Calu3 (cell line): ENCODE data around the gene ZNF174. TPM values are rescaled to one million over a fixed set of nuclear protein-coding genes. Genes with fewer than 3 reads are reported as not detected.
A peak's percentile ranks its signal among the peaks of the same experiment; 100 is the strongest.

ENCODE experiments used
- BruUV-seq: library from RNA; stranded (reverse); fragments of 400-500 nt; replicated peaks from 2 replicates; lab custom pipeline; 2021; lab: Mats Ljungman, UMichigan
- CTCF ChIA-PET: fragments of 300-600 bp; sonication (Branson Sonifier 250); formaldehyde crosslinking; loops from one replicate; lab custom pipeline; 2022; ENCODE audit warnings: antibody characterized with exemption; lab: Charles Lee
- DNase-seq: peaks from one replicate; pipeline ENCODE4 v3.0.0; 2022
- H3K27ac Mint-ChIP-seq: one replicate; pipeline ENCODE4 v1.8.0; 2022; ENCODE audit warnings: mixed read lengths; ENCODE audit not compliant: unreplicated experiment
- H3K27me3 Mint-ChIP-seq: one replicate; pipeline ENCODE4 v1.8.0; 2022; ENCODE audit warnings: mixed read lengths; ENCODE audit not compliant: unreplicated experiment
- H3K36me3 Mint-ChIP-seq: one replicate; pipeline ENCODE4 v1.8.0; 2022; ENCODE audit warnings: mild to moderate bottlenecking, moderate library complexity, mixed read lengths; ENCODE audit not compliant: insufficient read depth, unreplicated experiment
- H3K4me1 Mint-ChIP-seq: one replicate; pipeline ENCODE4 v1.8.0; 2022; ENCODE audit warnings: mild to moderate bottlenecking, low read depth, mixed read lengths; ENCODE audit not compliant: unreplicated experiment
- H3K4me3 Mint-ChIP-seq: one replicate; pipeline ENCODE4 v1.8.0; 2022; ENCODE audit warnings: mild to moderate bottlenecking, low read depth, moderate library complexity, mixed read lengths; ENCODE audit not compliant: unreplicated experiment
- H3K9me3 Mint-ChIP-seq: one replicate; pipeline ENCODE4 v1.8.0; 2022; ENCODE audit warnings: low read depth, mixed read lengths; ENCODE audit not compliant: unreplicated experiment
- CTCF ChIP-seq: fragments of 200-600 bp; IDR thresholded peaks from one replicate; pipeline ENCODE4 v1.8.0; 2022; ENCODE audit warnings: antibody characterized with exemption; ENCODE audit not compliant: unreplicated experiment
- intact Hi-C: fragments of 100-400 bp; cut with micrococcal nuclease; formaldehyde crosslinking; loops from one replicate; pipeline ENCODE4 v1.10.0; 2022; ENCODE audit not compliant: unreplicated experiment
- total RNA-seq: library from RNA; stranded (reverse); gene quantifications from 2 replicates; pipeline ENCODE4 v1.2.3, GENCODE V29; 2022

Gene ZNF174
- total RNA-seq, 1 experiment from 2014 or later, result 13.8 TPM

- no TSS peak for BruUV-seq
- H3K27me3 Mint-ChIP-seq, result no peaks in the 10 kb centered on the region
- no peak overlapping the region for H3K4me3 Mint-ChIP-seq
- no peak for DNase-seq
- TF ChIP-seq CTCF, result no peak
- intact Hi-C loops, result no loop called here
- no peak overlapping the region for H3K27ac Mint-ChIP-seq
- peaks cover 27% of the 10 kb centered on the region for H3K9me3 Mint-ChIP-seq
- no peaks in the 10 kb centered on the region for H3K4me1 Mint-ChIP-seq
- H3K36me3 Mint-ChIP-seq, result peaks cover 65% of the 10 kb centered on the region
- CTCF ChIA-PET, result no interaction called here
Observed at GRCh38 chr16:3389663-3390338, 11.2 kb upstream of the ZNF174 start.

GRCh38 chr16:3400446-3400778, 603 bp upstream of the ZNF174 start:
- CTCF ChIA-PET, result interaction anchor here (0.7 to 0.9 kb wide), 3 partner anchors 36 to 136 kb away, joined by 3 to 4 read pairs (median 3); partner anchors contain the start of gene CLUAP1
- H3K27me3 Mint-ChIP-seq, result no peaks in the 10 kb centered on the region
- TF ChIP-seq CTCF, result no peak
- BruUV-seq, result no TSS peak
- DNase-seq, result no peak
- H3K9me3 Mint-ChIP-seq, result peaks cover 16% of the 10 kb centered on the region
- peak overlapping the region; percentile 91 for H3K27ac Mint-ChIP-seq
- peaks cover 10% of the 10 kb centered on the region for H3K4me1 Mint-ChIP-seq
- peak overlapping the region; percentile 95 for H3K4me3 Mint-ChIP-seq
- intact Hi-C loops, result loop anchor here (5.0 kb wide), 1 partner anchor 57 kb away; no protein-coding TSS in a partner anchor
- peaks cover 61% of the 10 kb centered on the region for H3K36me3 Mint-ChIP-seq

- Mint-ChIP-seq H3K27ac (peak overlapping the region; percentile 91), H3K36me3 (peaks cover 56% of the 10 kb centered on the region), H3K4me1 (peaks cover 10% of the 10 kb centered on the region), H3K4me3 (peak overlapping the region; percentile 95), H3K9me3 (peaks cover 9% of the 10 kb centered on the region), H3K27me3 (no peaks in the 10 kb centered on the region)
- DNase-seq, result no peak
- TF ChIP-seq CTCF, result no peak
- BruUV-seq, result TSS peak; percentile 51
- CTCF ChIA-PET, result interaction anchor here (0.6 to 0.7 kb wide), 3 partner anchors 9 to 179 kb away, joined by 5 to 7 read pairs (median 6); no protein-coding TSS in a partner anchor
- intact Hi-C loops, result loop anchor here (5.0 kb wide), 1 partner anchor 55 kb away; no protein-coding TSS in a partner anchor
Observed at GRCh38 chr16:3401719-3402397, 843 bp downstream of the ZNF174 start.

GRCh38 chr16:3408561-3409197, 7.7 kb downstream of the ZNF174 start:
- Mint-ChIP-seq H3K27ac (no peak overlapping the region), H3K27me3 (no peaks in the 10 kb centered on the region), H3K4me1 (no peaks in the 10 kb centered on the region), H3K36me3 (peaks cover 35% of the 10 kb centered on the region), H3K4me3 (no peak overlapping the region), H3K9me3 (peaks cover 8% of the 10 kb centered on the region)
- intact Hi-C loops, result no loop called here
- no TSS peak for BruUV-seq
- CTCF ChIA-PET, result no interaction called here
- TF ChIP-seq CTCF, result no peak
- no peak for DNase-seq
